Body of pancreas (tissue), 4 donors: ENCODE measurements around the gene WSCD1. TPM values are rescaled to one million over a fixed set of nuclear protein-coding genes. Genes with fewer than 3 reads are reported as not detected.
A peak's percentile ranks its signal among the peaks of the same experiment; 100 is the strongest.

Source experiments
- ATAC-seq: fragments of 150-250 bp; one replicate; pipeline ENCODE4 v1.9.1; 2016
- DNase-seq, 4 donors: peaks; one replicate each; pipeline ENCODE4 v3.0.0-alpha.2; 2019
- H3K27ac ChIP-seq, 4 donors: fragments of 200-600 bp; sonication (generic); 1 replicate in 3 of 4; 2 replicates in 1 of 4; pipeline versions ENCODE4 v1.5.1 to v1.6.1; 2016 to 2019; ENCODE audit warnings: mild to moderate bottlenecking in 1 of 4, mixed read lengths in 1 of 4, moderate library complexity in 1 of 4
- H3K27me3 ChIP-seq, 2 donors: fragments of 200-600 bp; sonication (generic); one replicate each; pipeline ENCODE4 v1.6.0; 2016; ENCODE audit warnings: mild to moderate bottlenecking in 1 of 2
- H3K36me3 ChIP-seq, 2 donors: fragments of 200-600 bp; sonication (generic); replicated peaks in 1 of 2; 2 replicates each; pipeline ENCODE4 v1.5.1; 2016; ENCODE audit warnings: low read depth in 2 of 2; ENCODE audit not compliant: insufficient read depth in 1 of 2
- H3K4me1 ChIP-seq: fragments of 200-600 bp; sonication (generic); one replicate; pipeline ENCODE4 v1.6.0; 2016
- H3K4me3 ChIP-seq, 2 donors: fragments of 200-600 bp; sonication (generic); 1 replicate in 1 of 2; 2 replicates in 1 of 2; pipeline ENCODE4 v1.5.1; 2016 to 2019
- H3K9me3 ChIP-seq, 3 donors: fragments of 200-600 bp; sonication (generic); 1 replicate in 2 of 3; 2 replicates in 1 of 3; pipeline ENCODE4 v1.5.1; 2016
- CTCF ChIP-seq, 7 experiments: fragments of 450-650 bp in 4 of 7; fragments of 200-600 bp in 3 of 7; sonication (generic) in 3 of 7; IDR thresholded peaks; one replicate each; pipeline ENCODE4 v1.5.1; 2016 to 2019; ENCODE audit warnings: antibody characterized with exemption in 7 of 7
- POLR2A ChIP-seq, 3 donors: fragments of 450-650 bp; IDR thresholded peaks; one replicate each; pipeline ENCODE4 v1.6.1; 2016; ENCODE audit warnings: antibody characterized with exemption in 3 of 3, mild to moderate bottlenecking in 2 of 3
- WGBS, 2 donors: methylation state at CpG; one replicate each; pipeline ENCODE4 v1.1.5; 2017; 5-methylcytosine and 5-hydroxymethylcytosine counted together
- intact Hi-C: fragments of 100-400 bp; cut with DNase I; formaldehyde crosslinking; loops from one replicate; pipeline ENCODE4 v1.15.1; 2023
- total RNA-seq, 2 donors: library from RNA; depleted of rRNA; stranded (reverse); fragments of >200 nt; gene quantifications; one replicate each; pipeline ENCODE4 v1.1.0, GENCODE V29; 2016

Gene WSCD1
- total RNA-seq, 2 donors from 2014 or later, result 1.8 to 3.0 TPM

GRCh38 chr17:6096201-6097004 is 26.2 kb downstream of the WSCD1 start:
- no peak for DNase-seq
- Histone ChIP-seq H3K36me3 (no peaks in the 10 kb centered on the region), H3K27me3 (no peaks in the 10 kb centered on the region), H3K4me3 (no peak overlapping the region), H3K4me1 (no peaks in the 10 kb centered on the region), H3K27ac (no peak overlapping the region), H3K9me3 (no peaks in the 10 kb centered on the region)
- 92 to 95% methylated on average over 10 to 13 of the region's 13 CpGs for WGBS, 2 donors
- intact Hi-C loops, result no loop called here
- no peak for ATAC-seq
- TF ChIP-seq CTCF (IDR thresholded peaks at IDR 0.05) (no peak), POLR2A (IDR thresholded peaks at IDR 0.05) (no peak)

GRCh38 chr17:6097005-6097279 is 26.8 kb downstream of the WSCD1 start:
- Histone ChIP-seq H3K9me3 (no peaks in the 10 kb centered on the region), H3K27me3 (no peaks in the 10 kb centered on the region), H3K36me3 (no peaks in the 10 kb centered on the region), H3K27ac (no peak overlapping the region), H3K4me1 (no peaks in the 10 kb centered on the region), H3K4me3 (no peak overlapping the region)
- 88 to 89% methylated on average over 8 to 10 of the region's 10 CpGs for WGBS, 2 donors
- intact Hi-C loops, result no loop called here
- DNase-seq, result no peak
- TF ChIP-seq CTCF (IDR thresholded peaks at IDR 0.05), result no peak
- TF ChIP-seq POLR2A (IDR thresholded peaks at IDR 0.05), result no peak
- ATAC-seq, result no peak

- no peak overlapping the region for H3K4me3 ChIP-seq
- intact Hi-C loops, result no loop called here
- H3K4me1 ChIP-seq, result no peaks in the 10 kb centered on the region
- WGBS, 2 donors, result 67 to 69% methylated on average over 11 of the region's 11 CpGs
- H3K9me3 ChIP-seq, result no peaks in the 10 kb centered on the region
- H3K36me3 ChIP-seq, result no peaks in the 10 kb centered on the region
- ATAC-seq (peak; percentile 53), DNase-seq (peak in 1 of 4 donors; percentile 20)
- no peak for TF ChIP-seq POLR2A (IDR thresholded peaks at IDR 0.05)
- no peak for TF ChIP-seq CTCF (IDR thresholded peaks at IDR 0.05)
- no peaks in the 10 kb centered on the region for H3K27me3 ChIP-seq
- H3K27ac ChIP-seq, result peak overlapping the region in 1 of 4 donors; percentile 1
Measured at GRCh38 chr17:6098050-6098822, 28.1 kb downstream of the WSCD1 start.

GRCh38 chr17:6098823-6099180 is 28.6 kb downstream of the WSCD1 start:
- Histone ChIP-seq H3K27ac (peak overlapping the region in 1 of 4 donors; percentile 1), H3K27me3 (no peaks in the 10 kb centered on the region), H3K9me3 (no peaks in the 10 kb centered on the region), H3K4me1 (no peaks in the 10 kb centered on the region), H3K36me3 (no peaks in the 10 kb centered on the region), H3K4me3 (no peak overlapping the region)
- ATAC-seq (peak; percentile 21), DNase-seq (no peak)
- intact Hi-C loops, result no loop called here
- TF ChIP-seq POLR2A (IDR thresholded peaks at IDR 0.05) (no peak), CTCF (IDR thresholded peaks at IDR 0.05) (no peak)
- 75 to 82% methylated on average over 1 of the region's 1 CpG for WGBS, 2 donors
